Activated B cell treated with CpG ODN at 0.5 μM for 24 hours (primary cell): ENCODE measurements around the gene NEIL1. TPM values are rescaled to one million over a fixed set of nuclear protein-coding genes. Genes with fewer than 3 reads are reported as not detected.
"Not testable (repeated sequence)": the region's sequence is repeated elsewhere in the genome, so short reads cannot be mapped to it uniquely, and the experiment has no call there.

ENCODE experiments used
- ATAC-seq: fragments of 200-7000 bp; cut with Tn5 transposase; one replicate; pipeline ENCODE4 v1.10.0; 2021; ENCODE audit warnings: low read depth, mild to moderate bottlenecking, moderate library complexity
- CTCF ChIA-PET: fragments of 350-600 bp; sonication (Branson Sonifier 250); formaldehyde crosslinking; loops from one replicate; lab custom pipeline; 2021; ENCODE audit warnings: antibody characterized with exemption; lab: Charles Lee
- POLR2A ChIA-PET: fragments of 350-600 bp; sonication (Branson Sonifier 250); formaldehyde crosslinking; loops from one replicate; lab custom pipeline; 2021; ENCODE audit warnings: antibody characterized with exemption; lab: Charles Lee
- DNase-seq: peaks from one replicate; pipeline ENCODE4 v3.0.0; 2022
- H3K27ac Mint-ChIP-seq: one replicate; pipeline ENCODE4 v1.8.0; 2020; ENCODE audit warnings: mixed read lengths
- H3K27me3 Mint-ChIP-seq: one replicate; pipeline ENCODE4 v1.8.0; 2021; ENCODE audit warnings: mixed read lengths
- H3K36me3 Mint-ChIP-seq: one replicate; pipeline ENCODE4 v1.8.0; 2021; ENCODE audit warnings: low read depth, mixed read lengths
- H3K4me1 Mint-ChIP-seq: one replicate; pipeline ENCODE4 v1.8.0; 2021; ENCODE audit warnings: mixed read lengths
- H3K4me3 Mint-ChIP-seq: one replicate; pipeline ENCODE4 v1.8.0; 2020; ENCODE audit warnings: mild to moderate bottlenecking, mixed read lengths
- H3K9me3 Mint-ChIP-seq: one replicate; pipeline ENCODE4 v1.8.0; 2020; ENCODE audit warnings: mixed read lengths
- CTCF ChIP-seq: fragments of 200-600 bp; IDR thresholded peaks from one replicate; pipeline ENCODE4 v1.8.0; 2022; ENCODE audit warnings: antibody characterized with exemption, mild to moderate bottlenecking
- intact Hi-C: fragments of 100-400 bp; cut with micrococcal nuclease; formaldehyde crosslinking; loops from one replicate; pipeline ENCODE4 v1.15.1; 2024
- total RNA-seq: library from RNA; stranded (reverse); gene quantifications from 2 replicates; pipeline ENCODE4 v1.2.3, GENCODE V29; 2022

Gene NEIL1
- total RNA-seq, 1 donor from 2014 or later = 35.8 TPM

- H3K9me3 Mint-ChIP-seq = no peaks in the 10 kb centered on the region
- intact Hi-C loops = loop anchor here (10.0 kb wide), 2 partner anchors 101 to 281 kb away; partner anchors contain the start of genes C15orf39 and PPCDC
- ATAC-seq = no peak
- H3K4me1 Mint-ChIP-seq = no peaks in the 10 kb centered on the region
- no peak for DNase-seq
- no peak overlapping the region for H3K27ac Mint-ChIP-seq
- ChIA-PET POLR2A (no interaction called here), CTCF (no interaction called here)
- no peak for TF ChIP-seq CTCF
- no peaks in the 10 kb centered on the region for H3K36me3 Mint-ChIP-seq
- H3K4me3 Mint-ChIP-seq = no peak overlapping the region
- peaks cover 46% of the 10 kb centered on the region for H3K27me3 Mint-ChIP-seq
Observed at GRCh38 chr15:75306188-75306587, 40.7 kb upstream of the NEIL1 start.

- Mint-ChIP-seq H3K27me3 (peaks cover 51% of the 10 kb centered on the region), H3K4me3 (no peak overlapping the region), H3K9me3 (no peaks in the 10 kb centered on the region), H3K27ac (no peak overlapping the region), H3K4me1 (no peaks in the 10 kb centered on the region), H3K36me3 (no peaks in the 10 kb centered on the region)
- intact Hi-C loops = loop anchor here (10.0 kb wide), 2 partner anchors 103 to 283 kb away; partner anchors contain the start of genes C15orf39 and PPCDC
- ATAC-seq = peak; percentile 25
- no peak for DNase-seq
- no peak for TF ChIP-seq CTCF
- CTCF ChIA-PET = no interaction called here
- POLR2A ChIA-PET = no interaction called here
Observed at GRCh38 chr15:75307778-75308390, 39.0 kb upstream of the NEIL1 start.

GRCh38 chr15:75309711-75310110 is 37.1 kb upstream of the NEIL1 start:
- ChIA-PET POLR2A (no interaction called here), CTCF (no interaction called here)
- no peak for ATAC-seq
- H3K27me3 Mint-ChIP-seq = peaks cover 40% of the 10 kb centered on the region
- no peaks in the 10 kb centered on the region for H3K36me3 Mint-ChIP-seq
- H3K9me3 Mint-ChIP-seq = no peaks in the 10 kb centered on the region
- no peak overlapping the region for H3K4me3 Mint-ChIP-seq
- TF ChIP-seq CTCF = no peak
- DNase-seq = no peak
- no peak overlapping the region for H3K27ac Mint-ChIP-seq
- no peaks in the 10 kb centered on the region for H3K4me1 Mint-ChIP-seq
- intact Hi-C loops = loop anchor here (10.0 kb wide), 2 partner anchors 105 to 285 kb away; partner anchors contain the start of genes C15orf39 and PPCDC

- ATAC-seq, H3K4me3 Mint-ChIP-seq, CTCF ChIA-PET, POLR2A ChIA-PET, H3K4me1 Mint-ChIP-seq, H3K27ac Mint-ChIP-seq, DNase-seq, H3K9me3 Mint-ChIP-seq, H3K36me3 Mint-ChIP-seq, intact Hi-C loops: not testable (repeated sequence)
- peaks cover 24% of the 10 kb centered on the region for H3K27me3 Mint-ChIP-seq
Observed at GRCh38 chr15:75312548-75312947, 34.3 kb upstream of the NEIL1 start.

- no peak for TF ChIP-seq CTCF
- no peak overlapping the region for H3K4me3 Mint-ChIP-seq
- H3K4me1 Mint-ChIP-seq = no peaks in the 10 kb centered on the region
- H3K36me3 Mint-ChIP-seq = no peaks in the 10 kb centered on the region
- H3K9me3 Mint-ChIP-seq = no peaks in the 10 kb centered on the region
- intact Hi-C loops = no loop called here
- ATAC-seq = no peak
- H3K27ac Mint-ChIP-seq = no peak overlapping the region
- DNase-seq = no peak
- ChIA-PET CTCF (no interaction called here), POLR2A (no interaction called here)
- H3K27me3 Mint-ChIP-seq = peaks cover 19% of the 10 kb centered on the region
Observed at GRCh38 chr15:75313116-75313845, 33.6 kb upstream of the NEIL1 start.
